Suppressor macrophage treated with lipopolysaccharide for 4 hours (primary cell): ENCODE results near the gene ZNF8.
"Not testable (repeated sequence)": the region's sequence is repeated elsewhere in the genome, so short reads cannot be mapped to it uniquely, and the experiment has no call there.

ENCODE experiments used
- DNase-seq: peaks from one replicate; pipeline ENCODE4 v3.0.0-alpha.2; 2020

The ZNF8 gene

DNA sequence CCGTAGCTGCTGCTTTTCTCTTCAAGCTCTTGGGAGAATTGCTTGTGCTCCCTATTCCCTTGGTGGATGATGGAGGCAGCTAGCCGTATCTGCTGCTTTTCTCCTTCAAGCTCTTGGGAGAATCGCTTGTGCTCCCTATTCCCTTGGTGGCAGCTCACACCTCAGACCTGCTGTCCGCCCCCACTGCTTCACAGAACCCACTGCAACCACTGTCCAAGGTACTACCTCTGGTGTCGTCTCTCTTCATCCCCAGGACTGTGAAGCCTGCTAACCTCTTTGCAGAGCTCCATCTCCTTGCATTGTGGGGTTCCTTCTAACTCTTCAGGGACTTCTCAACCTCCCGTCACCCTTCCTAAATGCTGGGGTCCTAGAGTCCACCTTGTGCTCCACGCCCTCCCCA lies 21.9 kb downstream of the ZNF8 start:
- DNase-seq = no peak

DNA sequence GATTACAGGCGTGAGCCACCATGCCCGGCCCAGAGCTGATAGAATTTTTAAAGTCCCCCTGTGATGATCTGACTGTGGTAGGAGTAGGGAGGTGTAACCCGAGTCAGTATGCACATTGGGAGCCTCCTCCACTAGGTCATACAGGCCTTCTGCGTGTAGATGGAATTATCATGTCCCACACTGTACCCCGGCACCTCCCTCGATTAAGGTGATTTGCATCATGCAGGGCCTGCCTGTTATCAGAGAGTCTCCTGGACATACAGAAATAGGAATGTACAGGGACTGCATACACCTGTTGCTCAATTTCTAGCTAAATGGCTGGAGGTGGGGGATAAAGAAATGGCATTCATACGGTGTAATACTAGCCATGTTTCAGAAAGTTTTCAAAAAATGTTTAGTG lies 25.5 kb downstream of the ZNF8 start:
- no peak for DNase-seq

DNA sequence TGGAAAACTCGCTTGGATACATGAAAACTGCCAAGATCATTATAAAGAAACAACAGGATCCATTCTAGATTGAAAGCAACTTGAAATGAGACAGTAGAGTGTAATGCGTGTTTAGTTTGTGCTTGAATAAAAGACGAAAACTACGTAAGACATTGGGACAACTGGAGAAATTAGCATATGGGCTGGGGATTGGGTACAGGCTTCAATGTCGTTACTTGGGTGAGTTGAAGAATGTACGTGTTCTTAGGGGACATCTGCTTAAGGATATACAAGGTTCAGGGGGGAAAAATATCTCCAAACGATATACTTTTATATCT lies 26.0 kb downstream of the ZNF8 start:
- no peak for DNase-seq

DNA sequence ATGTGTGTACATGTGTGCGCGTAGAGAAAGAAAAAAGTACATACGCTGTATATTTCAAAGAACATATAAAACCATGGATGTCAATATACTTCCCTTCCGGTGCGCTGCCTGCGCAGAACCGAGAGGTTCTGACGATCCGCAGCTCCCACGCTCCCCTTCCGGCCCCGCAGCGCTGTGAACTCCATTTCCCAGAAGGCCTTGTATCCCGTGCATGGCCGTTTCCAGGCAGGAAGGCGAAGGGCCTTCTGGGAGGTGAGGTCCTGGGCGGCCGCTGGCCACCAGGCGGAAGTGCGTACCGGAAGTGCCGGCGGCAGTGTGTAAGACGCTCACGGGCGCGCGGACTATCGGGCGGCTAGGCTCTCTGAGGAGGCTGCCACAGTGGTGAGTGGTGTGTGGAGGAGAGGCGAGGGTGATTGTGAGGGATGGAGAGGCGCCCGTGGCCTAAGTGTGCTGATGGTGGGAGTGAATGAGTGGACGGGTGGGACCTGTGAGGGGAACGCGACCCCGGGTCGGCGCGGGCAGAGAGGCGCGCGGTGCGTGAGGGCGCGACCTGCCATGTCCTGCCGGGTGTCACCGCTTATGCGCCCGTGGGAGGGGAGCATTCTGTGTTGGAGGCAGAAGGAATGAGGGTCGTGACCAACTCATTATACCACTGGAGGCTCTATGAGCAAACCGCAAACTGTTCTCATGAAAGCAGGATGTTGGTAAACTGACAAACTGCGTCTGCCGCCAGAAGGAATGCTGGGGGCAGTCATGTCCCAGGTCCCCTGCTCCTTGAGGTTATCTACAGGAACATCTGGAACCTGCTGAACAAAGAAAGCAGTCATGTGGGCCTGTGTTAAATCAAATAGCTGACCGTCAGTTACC lies 26.5 kb downstream of the ZNF8 start, which contains the start of gene ERVK3-1:
ERVK3-1 (plus strand) TSS at position 313 of the 867 bp plus-strand sequence. CDS start 6,792 bp downstream, outside the sequence.
- DNase-seq = peak; percentile 99

DNA sequence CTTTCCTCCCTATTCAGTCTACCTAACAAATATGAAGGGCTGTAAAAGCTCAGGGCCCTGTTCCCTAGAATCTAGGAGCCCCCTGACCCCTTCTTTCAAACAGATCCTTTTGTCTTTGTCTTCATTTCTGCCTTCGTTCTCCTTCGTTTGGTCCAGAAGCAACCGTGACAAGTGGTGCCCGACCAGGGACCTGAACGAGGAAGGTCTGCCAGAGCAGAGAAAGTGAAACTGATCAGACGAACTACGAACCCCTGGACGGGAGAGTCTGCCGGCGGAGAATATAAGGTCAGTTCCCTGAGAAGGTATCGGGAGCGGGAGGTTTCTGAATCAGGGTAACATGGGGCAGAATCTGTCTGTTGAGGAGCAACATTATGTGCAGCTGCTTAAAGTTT lies 27.2 kb downstream of the ZNF8 start:
- DNase-seq = peak; percentile 18

DNA sequence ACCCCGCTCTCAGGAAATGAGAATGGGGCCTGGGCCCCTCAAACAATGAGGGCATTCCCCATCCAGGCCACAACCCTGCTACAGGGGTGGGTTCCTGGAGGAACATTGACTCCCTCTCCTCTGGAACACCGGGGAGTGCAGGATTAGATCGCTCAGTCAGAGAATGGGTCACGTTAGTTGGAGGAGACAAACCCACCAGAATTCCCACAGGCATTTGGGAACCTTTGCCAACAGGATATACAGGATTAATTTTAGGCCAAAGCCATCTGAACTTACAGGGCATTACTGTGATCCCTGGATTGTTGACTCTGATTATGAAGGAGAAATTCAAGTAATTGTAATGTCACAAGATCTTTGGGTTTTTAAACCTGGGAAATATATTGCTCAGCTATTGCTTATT lies 29.0 kb downstream of the ZNF8 start:
- no peak for DNase-seq

DNA sequence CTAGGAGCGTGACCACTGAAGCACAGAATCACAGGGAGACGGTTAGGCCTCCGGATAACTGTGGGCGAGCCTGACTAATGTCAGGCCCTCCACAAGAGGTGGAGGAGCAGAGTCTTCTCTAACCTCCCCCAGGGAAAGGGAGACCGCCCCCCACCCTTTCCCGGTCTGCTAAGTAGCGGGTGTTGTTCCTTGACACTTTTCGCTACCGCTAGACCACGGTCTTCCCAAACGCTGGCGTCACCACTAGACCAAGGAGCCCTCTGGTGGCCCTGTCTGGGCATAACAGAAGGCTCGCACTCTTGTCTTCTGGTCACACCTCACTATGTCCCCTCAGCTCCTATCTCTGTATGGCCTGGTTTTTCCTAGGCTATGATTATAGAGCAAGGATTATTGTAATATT lies 31.9 kb downstream of the ZNF8 start:
- DNase-seq = not testable (repeated sequence)

DNA sequence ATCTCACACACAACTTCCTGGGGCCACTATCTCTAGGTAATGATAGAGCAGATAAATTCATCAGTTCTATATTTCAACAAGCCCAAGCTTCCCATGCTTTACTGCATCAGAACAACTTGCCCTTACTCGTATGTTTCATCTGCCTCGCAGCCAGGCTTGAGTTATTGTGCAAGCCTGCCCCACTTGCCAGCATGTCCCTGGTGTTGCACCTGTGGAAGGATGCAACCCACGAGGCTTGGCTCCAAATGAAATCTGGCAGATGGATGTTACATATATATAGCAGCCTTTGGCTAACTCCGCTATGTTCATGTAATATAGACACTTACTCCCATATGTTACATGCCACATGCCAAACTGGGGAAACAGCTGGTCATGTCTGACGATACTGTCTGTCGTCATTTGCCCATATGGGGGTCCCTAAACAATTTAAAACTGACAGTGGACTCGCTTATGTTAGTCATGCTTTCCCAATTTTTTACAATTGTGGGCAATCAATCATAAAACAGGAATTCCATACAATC lies 32.6 kb downstream of the ZNF8 start:
- no peak for DNase-seq

DNA sequence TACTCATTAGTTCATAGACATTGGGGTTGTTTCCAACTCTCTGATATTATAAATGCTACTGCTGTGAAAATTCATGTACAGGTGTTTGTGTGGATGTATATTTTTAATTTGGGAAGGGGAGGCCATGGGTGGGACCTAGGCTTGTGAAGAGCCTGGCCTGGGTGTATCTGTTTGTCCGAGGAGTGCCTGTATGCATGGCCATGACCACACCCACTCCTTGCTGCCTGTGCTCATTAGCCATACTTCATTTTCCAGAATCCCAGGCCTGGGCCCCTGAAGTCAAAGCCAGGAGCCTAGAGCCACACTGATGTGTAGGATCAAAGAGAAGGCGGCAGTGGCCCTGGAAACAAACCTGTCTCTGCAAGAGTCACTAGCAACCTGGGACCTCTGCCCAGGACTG lies 36.8 kb downstream of the ZNF8 start:
- DNase-seq = no peak

DNA sequence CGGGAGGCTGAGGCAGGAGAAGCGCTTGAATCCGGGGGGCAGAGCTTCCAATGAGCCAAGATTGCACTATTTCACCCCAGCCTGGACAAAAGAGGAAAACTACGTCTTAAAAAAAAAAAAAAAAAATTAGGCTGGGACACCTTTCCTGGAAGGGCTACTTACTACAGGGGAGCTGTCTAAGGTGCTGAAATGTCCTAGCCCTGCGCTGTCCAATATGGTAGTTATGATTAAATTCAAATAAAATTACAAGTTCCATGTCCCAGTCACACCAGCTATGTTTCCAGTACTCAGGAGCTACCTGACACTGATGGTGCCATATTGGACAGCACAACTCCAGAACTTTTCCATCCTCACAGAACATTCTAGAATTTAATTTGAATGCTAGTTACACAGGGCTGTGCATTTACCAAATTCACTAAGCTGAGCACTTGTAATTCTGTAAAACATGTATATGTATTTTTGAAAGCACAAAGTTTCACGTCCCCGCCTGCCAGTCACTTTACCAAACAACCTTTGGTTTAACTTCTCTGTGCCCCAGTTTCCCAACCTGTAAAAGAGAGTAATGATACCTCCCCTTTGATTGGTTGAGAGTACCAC lies 38.8 kb downstream of the ZNF8 start:
- DNase-seq = peak; percentile 10

DNA sequence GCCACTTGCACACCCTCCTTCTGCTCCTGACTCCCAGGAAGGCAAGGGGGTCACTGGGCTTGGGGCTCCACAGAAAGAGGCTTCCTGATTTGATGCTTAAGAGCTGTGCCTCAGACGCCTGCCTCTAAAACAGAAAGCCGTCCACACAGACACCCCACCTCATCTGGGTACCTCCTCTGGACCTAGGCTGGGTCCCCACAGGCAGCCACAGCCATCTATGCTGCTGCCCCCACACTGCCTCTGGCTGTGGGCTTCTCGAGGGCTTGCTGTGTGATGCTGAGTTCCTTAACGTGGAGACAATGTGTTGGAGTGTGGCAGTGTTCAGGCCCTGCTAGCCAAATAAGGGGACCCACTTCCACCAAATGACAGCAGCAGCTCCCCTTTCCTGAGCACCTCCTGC lies 39.5 kb downstream of the ZNF8 start:
- no peak for DNase-seq

DNA sequence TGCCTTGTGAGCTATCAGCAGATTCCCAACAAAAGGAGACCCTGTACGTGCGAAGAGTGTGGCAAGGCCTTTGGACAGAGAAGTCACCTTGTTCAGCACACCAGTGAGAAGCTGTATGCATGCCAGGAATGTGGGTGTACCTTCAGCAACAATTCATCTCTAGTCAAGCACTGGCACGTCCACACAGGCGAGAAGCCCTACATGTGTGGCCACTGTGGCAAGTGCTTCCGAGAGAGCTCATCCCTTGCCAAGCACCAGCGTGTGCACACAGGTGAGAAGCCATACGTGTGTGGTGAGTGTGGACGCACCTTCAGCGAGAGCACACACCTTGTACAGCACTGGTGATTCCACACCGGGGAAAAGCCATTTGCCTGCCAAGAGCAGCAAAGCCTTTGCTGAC lies 40.5 kb downstream of the ZNF8 start:
- no peak for DNase-seq

DNA sequence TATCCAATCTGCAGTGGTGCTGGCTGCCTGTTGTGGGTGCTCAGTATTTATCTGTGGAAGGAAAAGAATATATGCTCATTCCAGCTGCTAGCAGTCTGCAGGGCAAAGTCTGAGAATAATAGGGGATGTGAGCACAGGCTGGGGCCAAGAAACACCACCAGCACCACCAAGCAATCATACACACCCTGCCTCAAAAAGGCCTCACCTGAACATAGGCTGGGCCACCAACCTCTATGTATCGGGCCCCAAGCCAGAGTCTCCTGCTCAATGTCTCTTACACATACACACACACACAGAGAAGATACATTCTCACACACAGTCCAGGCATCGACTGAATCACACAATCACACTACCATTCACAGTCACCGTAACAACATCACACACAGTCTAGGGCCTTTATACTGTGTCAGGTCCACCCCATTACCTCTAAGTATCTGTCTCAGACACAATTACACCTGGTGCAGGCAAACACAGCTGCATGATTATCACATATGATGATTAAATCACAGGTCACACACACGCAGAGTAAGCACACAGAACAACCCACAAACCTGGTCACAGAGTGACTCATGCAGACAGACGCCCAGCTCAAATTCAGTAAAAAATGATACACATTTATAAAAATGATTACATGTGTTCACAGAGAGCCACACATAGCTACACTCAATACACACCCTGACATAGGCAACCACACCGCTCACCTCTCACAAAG lies 46.7 kb downstream of the ZNF8 start:
- DNase-seq = no peak

DNA sequence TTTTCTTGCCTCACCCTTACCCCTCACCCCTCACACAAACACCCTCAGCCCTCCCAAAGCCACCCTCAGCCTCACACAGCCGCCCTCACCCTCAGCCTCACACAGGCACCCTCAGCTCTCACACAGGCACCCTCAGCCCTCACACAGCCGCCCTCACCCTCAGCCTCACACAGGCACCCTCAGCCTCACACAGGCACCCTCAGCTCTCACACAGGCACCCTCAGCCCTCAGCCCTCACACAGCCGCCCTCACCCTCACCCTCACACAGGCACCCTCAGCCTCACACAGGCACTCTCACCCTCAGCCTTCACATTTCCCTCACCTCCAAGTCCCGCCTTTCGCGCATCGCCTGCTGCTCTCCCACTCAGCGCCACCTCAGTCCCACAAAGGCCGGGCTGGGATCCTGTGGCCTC lies 47.8 kb downstream of the ZNF8 start:
- DNase-seq = no peak

DNA sequence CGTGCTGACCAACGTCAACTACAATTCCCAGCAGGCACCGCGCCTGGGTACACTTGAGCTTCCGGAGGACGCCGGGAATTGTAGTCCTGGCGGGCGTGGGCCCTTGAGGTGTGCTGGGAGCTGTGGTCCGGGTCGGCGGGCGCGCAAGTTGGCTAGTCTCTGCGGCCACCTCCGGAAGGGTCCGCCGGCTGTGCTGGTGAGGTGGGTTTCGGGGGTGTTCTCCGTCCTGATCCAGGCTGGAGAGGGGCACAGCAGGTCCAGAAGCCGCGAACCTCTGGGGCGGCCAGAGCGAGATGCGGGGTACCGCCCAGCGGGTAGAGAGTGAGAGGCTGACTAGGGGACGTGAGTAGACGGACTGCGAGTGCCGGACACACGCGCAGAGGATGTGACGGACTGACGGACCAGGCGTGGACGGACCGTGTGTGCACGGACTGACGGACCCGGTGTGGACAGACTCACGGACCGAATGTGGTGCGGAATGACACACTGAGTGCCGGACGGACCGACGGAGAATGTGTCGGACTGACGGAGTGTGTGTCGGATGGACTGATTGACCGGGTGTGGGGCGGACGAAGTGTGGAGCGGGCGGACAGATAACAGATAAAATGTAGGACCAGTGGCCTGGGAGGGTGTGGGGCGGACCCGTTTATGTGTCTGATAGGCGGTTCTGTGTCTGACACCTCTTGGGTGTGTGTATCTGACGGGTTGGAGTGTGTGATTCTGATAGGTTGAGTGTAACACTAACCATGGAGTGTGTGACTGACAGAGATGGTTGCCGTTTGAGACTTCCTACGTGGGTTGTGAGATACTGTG lies 48.4 kb downstream of the ZNF8 start, which contains the start of gene ZSCAN22:
ZSCAN22 (plus strand) TSS at position 81 of the 813 bp plus-strand sequence. CDS start 7,809 bp downstream, outside the sequence.
- peak; percentile 96 for DNase-seq

DNA sequence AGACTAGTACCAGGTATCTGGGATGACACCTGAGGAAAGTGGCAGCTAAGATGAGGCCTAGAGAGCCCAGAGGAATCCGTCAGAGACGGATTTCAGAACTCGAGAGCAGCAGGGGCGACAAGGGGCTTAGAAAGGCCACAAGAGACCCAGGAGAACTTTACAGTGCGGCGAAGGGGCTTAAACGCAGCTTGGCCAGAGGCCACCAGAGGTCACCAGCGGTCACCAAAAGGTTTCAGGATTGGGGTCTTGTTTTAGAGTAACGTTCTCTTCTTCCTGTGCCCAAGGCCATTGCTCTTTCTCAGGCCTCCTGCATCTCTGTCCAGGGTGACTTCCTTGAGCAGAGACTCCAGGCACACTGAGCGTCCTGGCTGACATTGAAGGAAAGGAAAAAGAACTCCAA lies 50.2 kb downstream of the ZNF8 start:
- peak; percentile 35 for DNase-seq

DNA sequence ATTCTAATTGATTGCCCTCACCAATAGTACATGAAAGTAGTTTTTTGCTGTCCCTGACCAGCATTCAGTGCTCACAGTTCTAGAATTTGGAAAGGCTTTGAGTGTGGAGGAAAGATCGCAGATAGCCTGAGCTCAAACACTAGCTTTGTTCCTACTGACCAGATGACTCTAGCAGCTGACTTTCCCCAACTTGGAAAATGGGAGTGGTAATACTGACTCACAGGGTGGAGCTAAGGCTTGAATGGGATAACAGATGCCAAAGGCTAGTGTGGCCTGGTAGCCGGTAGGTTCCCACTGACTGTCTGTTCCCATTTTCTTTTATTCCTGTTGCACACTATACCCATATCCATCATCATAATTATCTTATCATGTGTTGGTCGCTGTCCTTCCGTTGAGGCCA lies 51.7 kb downstream of the ZNF8 start:
- DNase-seq = no peak

DNA sequence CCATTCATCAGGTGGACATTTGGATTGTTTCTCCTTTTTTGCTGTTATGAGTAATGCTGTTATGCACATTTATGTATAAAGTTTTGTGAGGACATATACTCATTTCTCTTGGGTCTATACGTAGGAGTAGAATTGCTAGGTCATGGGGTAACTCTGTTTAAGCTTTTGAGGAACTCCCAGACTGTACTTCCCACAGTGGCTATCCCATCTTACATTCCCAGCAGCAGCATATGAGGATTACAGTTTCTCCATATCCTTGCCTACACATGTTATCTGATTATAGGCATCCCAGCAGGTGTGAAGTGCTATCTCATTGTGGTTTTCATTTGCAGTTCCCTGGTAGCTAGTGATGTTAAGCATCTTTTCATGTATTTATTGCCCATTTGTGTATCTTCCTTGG lies 53.9 kb downstream of the ZNF8 start:
- DNase-seq = peak; percentile 19

DNA sequence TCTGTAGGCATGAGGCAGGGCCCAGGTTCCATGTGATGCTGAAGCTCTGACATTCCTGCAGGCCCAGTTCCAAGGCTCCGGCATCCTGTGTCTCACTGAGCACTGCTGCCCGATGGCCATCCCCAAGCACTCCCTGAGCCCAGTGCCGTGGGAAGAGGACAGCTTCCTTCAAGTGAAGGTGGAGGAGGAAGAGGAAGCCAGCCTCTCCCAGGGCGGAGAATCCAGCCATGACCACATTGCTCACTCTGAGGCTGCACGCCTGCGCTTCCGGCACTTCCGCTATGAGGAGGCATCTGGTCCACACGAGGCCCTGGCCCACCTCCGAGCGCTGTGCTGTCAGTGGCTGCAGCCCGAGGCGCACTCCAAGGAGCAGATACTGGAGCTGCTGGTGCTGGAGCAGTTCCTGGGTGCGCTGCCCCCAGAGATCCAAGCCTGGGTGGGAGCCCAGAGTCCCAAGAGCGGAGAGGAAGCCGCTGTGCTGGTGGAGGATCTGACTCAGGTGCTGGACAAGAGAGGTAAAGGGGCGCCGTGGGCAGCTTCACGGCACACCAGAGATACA lies 56.0 kb downstream of the ZNF8 start:
- DNase-seq = no peak

DNA sequence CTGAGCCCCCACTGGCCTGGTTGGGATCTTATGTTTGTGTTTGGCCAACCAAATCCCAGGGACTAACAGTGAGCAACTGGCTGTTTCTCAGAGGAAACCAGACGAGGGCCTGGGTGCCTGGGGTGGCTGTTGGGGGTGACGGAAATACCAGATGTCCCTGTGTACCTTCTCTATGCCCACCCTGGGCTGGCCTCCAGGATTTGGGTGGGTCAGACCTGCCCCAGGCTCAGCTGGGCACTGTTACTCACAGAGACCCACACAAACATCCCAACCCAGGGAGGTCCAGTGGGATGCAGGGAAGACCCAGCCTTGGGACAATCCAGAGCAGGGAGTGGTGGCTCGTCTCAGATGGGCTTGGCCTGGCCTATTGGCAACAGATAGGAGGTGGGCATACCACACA lies 56.9 kb downstream of the ZNF8 start:
- DNase-seq = no peak

DNA sequence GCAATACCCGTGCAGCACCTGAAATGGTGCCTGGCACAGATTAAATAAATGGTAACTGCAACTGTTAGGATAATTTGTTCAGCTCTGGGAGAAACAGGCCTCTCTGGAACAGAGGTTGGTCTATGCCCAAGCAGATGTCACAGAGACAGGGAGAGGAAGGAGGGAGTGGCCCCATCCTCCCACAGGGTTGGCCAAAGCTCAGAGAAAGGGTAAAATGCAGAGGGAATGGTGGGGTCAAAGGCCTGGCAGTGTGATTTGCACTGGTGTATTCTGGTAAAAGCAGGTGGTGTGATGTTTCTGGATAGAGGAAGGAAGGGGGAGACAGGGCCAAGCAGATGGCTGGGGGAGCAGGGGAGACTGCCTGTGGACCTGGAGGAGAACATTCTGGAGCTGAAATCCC lies 57.5 kb downstream of the ZNF8 start:
- DNase-seq = no peak

DNA sequence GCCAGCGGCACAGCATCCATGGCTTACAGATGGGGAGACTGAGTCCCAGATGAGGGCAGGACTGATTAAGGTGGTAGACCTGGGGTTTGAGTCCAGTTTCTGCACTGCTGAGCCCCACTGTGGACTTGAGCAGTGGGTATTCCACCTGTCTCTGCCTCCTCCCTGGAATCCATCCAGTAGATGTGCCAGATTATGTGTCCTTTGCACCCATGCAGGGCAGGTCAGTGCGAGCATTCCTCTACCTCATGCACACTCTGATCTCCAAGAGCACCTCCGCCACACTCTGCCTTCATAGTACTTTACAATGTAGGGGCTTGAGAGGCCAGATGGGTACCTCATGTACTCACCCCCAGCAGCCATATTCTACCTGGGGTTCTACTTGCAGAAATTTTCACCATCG lies 58.1 kb downstream of the ZNF8 start:
- no peak for DNase-seq
